ENCODE results near the gene PARD3B.

Gene PARD3B

GRCh38 chr2:204727368-204727767 lies 182.1 kb downstream of the PARD3B start:
- H3K4me2 ChIP-seq (ENCODE audit: low read depth, low read length, poor library complexity, severe bottlenecking): no peak overlapping the region
- no peaks in the 10 kb centered on the region for H3K36me3 ChIP-seq (ENCODE audit: low read length)
- no peak overlapping the region for H3K4me3 ChIP-seq (ENCODE audit: insufficient read depth, low read length, poor library complexity, severe bottlenecking)
- H3K9ac ChIP-seq (ENCODE audit: low read length): no peak overlapping the region
- no peaks in the 10 kb centered on the region for H3F3A ChIP-seq (ENCODE audit: insufficient read depth)
- no peaks in the 10 kb centered on the region for H3K9me2 ChIP-seq (replicated peaks; ENCODE audit: insufficient read depth, low read length)
- H3K9me3 ChIP-seq (ENCODE audit: insufficient read depth, low read length): no peaks in the 10 kb centered on the region
- H4K20me1 ChIP-seq (ENCODE audit: low read depth, low read length): no peaks in the 10 kb centered on the region
- no peak overlapping the region for H3K27ac ChIP-seq (ENCODE audit: low read depth, low read length)
- no peak for TF ChIP-seq EZH2phosphoT487 (conservative IDR thresholded peaks at IDR 0.05; ENCODE audit: low read length)
- TF ChIP-seq, protein P1, sequence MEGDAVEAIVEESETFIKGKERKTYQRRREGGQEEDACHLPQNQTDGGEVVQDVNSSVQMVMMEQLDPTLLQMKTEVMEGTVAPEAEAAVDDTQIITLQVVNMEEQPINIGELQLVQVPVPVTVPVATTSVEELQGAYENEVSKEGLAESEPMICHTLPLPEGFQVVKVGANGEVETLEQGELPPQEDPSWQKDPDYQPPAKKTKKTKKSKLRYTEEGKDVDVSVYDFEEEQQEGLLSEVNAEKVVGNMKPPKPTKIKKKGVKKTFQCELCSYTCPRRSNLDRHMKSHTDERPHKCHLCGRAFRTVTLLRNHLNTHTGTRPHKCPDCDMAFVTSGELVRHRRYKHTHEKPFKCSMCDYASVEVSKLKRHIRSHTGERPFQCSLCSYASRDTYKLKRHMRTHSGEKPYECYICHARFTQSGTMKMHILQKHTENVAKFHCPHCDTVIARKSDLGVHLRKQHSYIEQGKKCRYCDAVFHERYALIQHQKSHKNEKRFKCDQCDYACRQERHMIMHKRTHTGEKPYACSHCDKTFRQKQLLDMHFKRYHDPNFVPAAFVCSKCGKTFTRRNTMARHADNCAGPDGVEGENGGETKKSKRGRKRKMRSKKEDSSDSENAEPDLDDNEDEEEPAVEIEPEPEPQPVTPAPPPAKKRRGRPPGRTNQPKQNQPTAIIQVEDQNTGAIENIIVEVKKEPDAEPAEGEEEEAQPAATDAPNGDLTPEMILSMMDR (IDR thresholded peaks at IDR 0.05; ENCODE audit: insufficient read depth, low read length, poor library complexity, severe bottlenecking): no peak
- no peaks in the 10 kb centered on the region for H3K27me3 ChIP-seq (ENCODE audit: low read length)
- no peaks in the 10 kb centered on the region for H3K79me2 ChIP-seq (ENCODE audit: insufficient read depth, low read length)
- no peak overlapping the region for H2AFZ ChIP-seq (ENCODE audit: low read depth, low read length, severe bottlenecking)

- Histone ChIP-seq H3K36me3 (ENCODE audit: low read length) (no peaks in the 10 kb centered on the region), H3K27me3 (ENCODE audit: low read length) (no peaks in the 10 kb centered on the region), H3K4me3 (ENCODE audit: insufficient read depth, low read length, poor library complexity, severe bottlenecking) (no peak overlapping the region), H3K9ac (ENCODE audit: low read length) (no peak overlapping the region), H3K9me3 (ENCODE audit: insufficient read depth, low read length) (no peaks in the 10 kb centered on the region), H3K27ac (ENCODE audit: low read depth, low read length) (no peak overlapping the region), H3K4me2 (ENCODE audit: low read depth, low read length, poor library complexity, severe bottlenecking) (no peak overlapping the region), H2AFZ (ENCODE audit: low read depth, low read length, severe bottlenecking) (no peak overlapping the region), H4K20me1 (ENCODE audit: low read depth, low read length) (no peaks in the 10 kb centered on the region), H3K79me2 (ENCODE audit: insufficient read depth, low read length) (no peaks in the 10 kb centered on the region), H3K9me2 (replicated peaks; ENCODE audit: insufficient read depth, low read length) (no peaks in the 10 kb centered on the region), H3F3A (ENCODE audit: insufficient read depth) (no peaks in the 10 kb centered on the region)
- TF ChIP-seq EZH2phosphoT487 (conservative IDR thresholded peaks at IDR 0.05; ENCODE audit: low read length): no peak
- TF ChIP-seq, protein P1 (IDR thresholded peaks at IDR 0.05; ENCODE audit: insufficient read depth, low read length, poor library complexity, severe bottlenecking): no peak
Observed at GRCh38 chr2:204730603-204731002, 185.3 kb downstream of the PARD3B start.

GRCh38 chr2:204732019-204732418 lies 186.7 kb downstream of the PARD3B start:
- no peaks in the 10 kb centered on the region for H4K20me1 ChIP-seq (ENCODE audit: low read depth, low read length)
- H3K27ac ChIP-seq (ENCODE audit: low read depth, low read length): no peak overlapping the region
- H3K4me3 ChIP-seq (ENCODE audit: insufficient read depth, low read length, poor library complexity, severe bottlenecking): no peak overlapping the region
- H3K79me2 ChIP-seq (ENCODE audit: insufficient read depth, low read length): no peaks in the 10 kb centered on the region
- H2AFZ ChIP-seq (ENCODE audit: low read depth, low read length, severe bottlenecking): no peak overlapping the region
- no peaks in the 10 kb centered on the region for H3K9me3 ChIP-seq (ENCODE audit: insufficient read depth, low read length)
- H3K36me3 ChIP-seq (ENCODE audit: low read length): no peaks in the 10 kb centered on the region
- TF ChIP-seq EZH2phosphoT487 (conservative IDR thresholded peaks at IDR 0.05; ENCODE audit: low read length): no peak
- TF ChIP-seq, protein P1 (IDR thresholded peaks at IDR 0.05; ENCODE audit: insufficient read depth, low read length, poor library complexity, severe bottlenecking): no peak
- no peak overlapping the region for H3K9ac ChIP-seq (ENCODE audit: low read length)
- no peaks in the 10 kb centered on the region for H3K9me2 ChIP-seq (replicated peaks; ENCODE audit: insufficient read depth, low read length)
- no peaks in the 10 kb centered on the region for H3F3A ChIP-seq (ENCODE audit: insufficient read depth)
- H3K27me3 ChIP-seq (ENCODE audit: low read length): no peaks in the 10 kb centered on the region
- H3K4me2 ChIP-seq (ENCODE audit: low read depth, low read length, poor library complexity, severe bottlenecking): no peak overlapping the region

Data from SU-DHL-6 (cell line).